ENCODE measurements around the gene IL10RA.

GRCh38 chr11:117941976-117942654 is 44.1 kb upstream of the IL10RA start:
- TF ChIP-seq, protein P1, sequence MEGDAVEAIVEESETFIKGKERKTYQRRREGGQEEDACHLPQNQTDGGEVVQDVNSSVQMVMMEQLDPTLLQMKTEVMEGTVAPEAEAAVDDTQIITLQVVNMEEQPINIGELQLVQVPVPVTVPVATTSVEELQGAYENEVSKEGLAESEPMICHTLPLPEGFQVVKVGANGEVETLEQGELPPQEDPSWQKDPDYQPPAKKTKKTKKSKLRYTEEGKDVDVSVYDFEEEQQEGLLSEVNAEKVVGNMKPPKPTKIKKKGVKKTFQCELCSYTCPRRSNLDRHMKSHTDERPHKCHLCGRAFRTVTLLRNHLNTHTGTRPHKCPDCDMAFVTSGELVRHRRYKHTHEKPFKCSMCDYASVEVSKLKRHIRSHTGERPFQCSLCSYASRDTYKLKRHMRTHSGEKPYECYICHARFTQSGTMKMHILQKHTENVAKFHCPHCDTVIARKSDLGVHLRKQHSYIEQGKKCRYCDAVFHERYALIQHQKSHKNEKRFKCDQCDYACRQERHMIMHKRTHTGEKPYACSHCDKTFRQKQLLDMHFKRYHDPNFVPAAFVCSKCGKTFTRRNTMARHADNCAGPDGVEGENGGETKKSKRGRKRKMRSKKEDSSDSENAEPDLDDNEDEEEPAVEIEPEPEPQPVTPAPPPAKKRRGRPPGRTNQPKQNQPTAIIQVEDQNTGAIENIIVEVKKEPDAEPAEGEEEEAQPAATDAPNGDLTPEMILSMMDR (IDR thresholded peaks at IDR 0.05): no peak
- TF ChIP-seq POLR2A (IDR thresholded peaks at IDR 0.05): no peak

Measured in adrenal gland (tissue), 5 donors.